ENCODE results near the gene PPP2R5C. TPM values are rescaled to one million over a fixed set of nuclear protein-coding genes. Genes with fewer than 3 reads are reported as not detected.
A peak's percentile ranks its signal among the peaks of the same experiment; 100 is the strongest.

The PPP2R5C gene
- polyA plus RNA-seq, 4 donors: 59.6 to 90.8 (median 74.2) TPM

DNA sequence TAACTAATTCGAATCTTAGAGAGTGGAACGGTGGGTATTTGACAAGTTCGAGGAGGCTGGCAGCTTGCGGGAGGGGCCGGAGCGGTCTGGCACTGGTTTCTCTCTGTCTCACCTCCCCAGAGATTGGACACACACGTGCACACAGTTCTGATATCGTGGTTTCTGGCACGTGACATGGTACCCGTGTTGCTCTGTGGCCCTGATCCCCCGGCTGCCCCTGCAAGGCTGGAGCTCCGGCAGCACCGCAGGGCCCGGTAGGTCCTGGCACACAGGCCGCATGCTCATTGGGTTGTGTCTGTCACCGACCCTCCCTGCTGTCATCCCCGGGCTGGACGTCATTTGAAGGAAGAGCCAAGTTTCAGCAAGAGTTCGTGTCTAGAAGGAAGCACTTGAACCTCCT lies 82.7 kb downstream of the PPP2R5C start:
- Histone ChIP-seq H3K27ac (ENCODE audit: low read depth in 1 of 3, low read length in 2 of 3) (no peak overlapping the region), H3K36me3 (ENCODE audit: control insufficient read depth in 3 of 3, insufficient read depth in 2 of 3, low read depth in 1 of 3, low read length in 3 of 3) (peaks cover 0 to 25% (median 2%) of the 10 kb centered on the region in 3 donors), H3K4me1 (ENCODE audit: control insufficient read depth in 3 of 3, insufficient read depth in 2 of 3, low read depth in 1 of 3, low read length in 2 of 3) (no peaks in the 10 kb centered on the region), H3K9me3 (ENCODE audit: control insufficient read depth in 2 of 2, insufficient read depth in 1 of 2, low read depth in 1 of 2, low read length in 1 of 2) (no peaks in the 10 kb centered on the region), H3K4me3 (ENCODE audit: low read depth in 1 of 3, low read length in 3 of 3) (no peak overlapping the region), H3K27me3 (ENCODE audit: control insufficient read depth in 3 of 3, insufficient read depth in 3 of 3, low read length in 3 of 3) (no peaks in the 10 kb centered on the region)
- DNase-seq: no peak
- WGBS, 3 donors: 87 to 92% (median 88%) methylated on average over 19 of the region's 19 CpGs
- FAIRE-seq: no peak

DNA sequence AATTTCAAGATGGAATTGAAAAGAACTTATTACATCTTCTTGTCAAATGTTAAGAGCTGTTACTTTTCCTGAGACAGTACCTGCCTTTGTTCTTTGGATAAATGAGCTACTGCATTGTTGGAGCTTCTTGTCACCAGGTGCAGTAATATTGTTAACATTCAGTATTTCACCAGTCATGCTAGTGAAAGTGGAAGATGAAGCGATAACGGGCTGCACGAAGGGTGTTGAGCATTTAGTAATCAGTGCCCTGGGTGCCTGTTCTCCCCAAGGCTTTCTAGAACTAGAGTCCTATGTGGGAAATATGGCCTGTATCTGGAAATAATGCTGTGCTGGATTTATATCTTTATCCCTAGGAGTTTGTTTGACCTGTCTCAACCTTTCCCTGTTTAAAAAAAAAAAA lies 83.2 kb downstream of the PPP2R5C start:
- no peaks in the 10 kb centered on the region for H3K27me3 ChIP-seq (ENCODE audit: control insufficient read depth in 3 of 3, insufficient read depth in 3 of 3, low read length in 3 of 3)
- WGBS, 3 donors: 71 to 84% (median 77%) methylated on average over 3 of the region's 3 CpGs

DNA sequence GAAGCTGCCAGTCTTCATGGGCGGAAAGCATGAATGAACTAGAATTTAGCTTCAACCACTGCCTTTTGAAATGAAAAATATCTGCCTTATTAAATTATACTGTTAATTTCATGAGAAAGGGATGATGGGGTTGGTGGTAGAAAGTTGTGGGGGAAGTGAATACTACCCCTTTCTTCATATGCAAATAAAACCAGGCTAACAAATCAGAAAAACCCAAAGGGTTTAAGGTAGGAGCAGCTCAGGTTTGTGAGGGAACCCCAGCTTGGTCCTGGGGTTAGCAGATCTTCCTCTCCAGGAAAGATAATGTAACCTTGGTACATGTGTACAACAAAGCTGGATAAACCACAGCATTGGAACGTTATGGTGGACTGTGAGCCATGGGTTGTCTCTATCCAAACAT lies 84.0 kb downstream of the PPP2R5C start:
- Histone ChIP-seq H3K4me3 (ENCODE audit: low read depth in 1 of 3, low read length in 3 of 3) (no peak overlapping the region), H3K27me3 (ENCODE audit: control insufficient read depth in 3 of 3, insufficient read depth in 3 of 3, low read length in 3 of 3) (no peaks in the 10 kb centered on the region), H3K4me1 (ENCODE audit: control insufficient read depth in 3 of 3, insufficient read depth in 2 of 3, low read depth in 1 of 3, low read length in 2 of 3) (no peaks in the 10 kb centered on the region), H3K27ac (ENCODE audit: low read depth in 1 of 3, low read length in 2 of 3) (no peak overlapping the region), H3K9me3 (ENCODE audit: control insufficient read depth in 2 of 2, insufficient read depth in 1 of 2, low read depth in 1 of 2, low read length in 1 of 2) (no peaks in the 10 kb centered on the region), H3K36me3 (ENCODE audit: control insufficient read depth in 3 of 3, insufficient read depth in 2 of 3, low read depth in 1 of 3, low read length in 3 of 3) (peaks cover 0 to 21% (median 2%) of the 10 kb centered on the region in 3 donors)
- DNase-seq (no peak), FAIRE-seq (no peak)
- WGBS, 3 donors: 78 to 81% (median 80%) methylated on average over 2 of the region's 2 CpGs

More for the DNA sequence above, 83.2 kb downstream of the PPP2R5C start:
- Histone ChIP-seq H3K9me3 (ENCODE audit: control insufficient read depth in 2 of 2, insufficient read depth in 1 of 2, low read depth in 1 of 2, low read length in 1 of 2) (no peaks in the 10 kb centered on the region), H3K27ac (ENCODE audit: low read depth in 1 of 3, low read length in 2 of 3) (no peak overlapping the region), H3K36me3 (ENCODE audit: control insufficient read depth in 3 of 3, insufficient read depth in 2 of 3, low read depth in 1 of 3, low read length in 3 of 3) (peaks cover 0 to 21% (median 2%) of the 10 kb centered on the region in 3 donors), H3K4me1 (ENCODE audit: control insufficient read depth in 3 of 3, insufficient read depth in 2 of 3, low read depth in 1 of 3, low read length in 2 of 3) (no peaks in the 10 kb centered on the region), H3K4me3 (ENCODE audit: low read depth in 1 of 3, low read length in 3 of 3) (no peak overlapping the region)
- DNase-seq: no peak
- no peak for FAIRE-seq

DNA sequence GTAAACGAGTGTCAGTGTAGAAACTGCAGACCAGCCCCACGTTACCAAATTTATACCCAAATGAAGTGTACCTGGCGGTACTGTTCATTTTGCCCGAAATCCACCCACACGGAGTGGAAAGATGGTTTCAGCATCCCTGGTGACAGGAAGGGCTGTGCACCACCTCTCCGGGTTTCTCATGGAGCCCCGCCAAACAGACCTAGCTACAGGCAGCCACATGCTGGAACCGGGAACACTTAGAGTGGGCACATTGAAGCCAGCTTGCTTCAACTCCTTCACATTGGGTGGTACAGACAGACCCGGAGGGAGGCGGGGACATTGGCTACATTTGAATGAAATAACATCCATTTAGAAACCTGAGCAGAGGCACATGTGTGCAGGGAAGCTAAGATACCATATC lies 84.4 kb downstream of the PPP2R5C start:
- H3K27me3 ChIP-seq (ENCODE audit: control insufficient read depth in 3 of 3, insufficient read depth in 3 of 3, low read length in 3 of 3): no peaks in the 10 kb centered on the region
- H3K4me3 ChIP-seq (ENCODE audit: low read depth in 1 of 3, low read length in 3 of 3): no peak overlapping the region
- H3K4me1 ChIP-seq (ENCODE audit: control insufficient read depth in 3 of 3, insufficient read depth in 2 of 3, low read depth in 1 of 3, low read length in 2 of 3): no peaks in the 10 kb centered on the region
- peaks cover 0 to 21% (median 2%) of the 10 kb centered on the region in 3 donors for H3K36me3 ChIP-seq (ENCODE audit: control insufficient read depth in 3 of 3, insufficient read depth in 2 of 3, low read depth in 1 of 3, low read length in 3 of 3)
- no peaks in the 10 kb centered on the region for H3K9me3 ChIP-seq (ENCODE audit: control insufficient read depth in 2 of 2, insufficient read depth in 1 of 2, low read depth in 1 of 2, low read length in 1 of 2)
- 86 to 94% (median 89%) methylated on average over 10 of the region's 10 CpGs for WGBS, 3 donors
- H3K27ac ChIP-seq (ENCODE audit: low read depth in 1 of 3, low read length in 2 of 3): no peak overlapping the region
- DNase-seq (no peak), FAIRE-seq (no peak)

DNA sequence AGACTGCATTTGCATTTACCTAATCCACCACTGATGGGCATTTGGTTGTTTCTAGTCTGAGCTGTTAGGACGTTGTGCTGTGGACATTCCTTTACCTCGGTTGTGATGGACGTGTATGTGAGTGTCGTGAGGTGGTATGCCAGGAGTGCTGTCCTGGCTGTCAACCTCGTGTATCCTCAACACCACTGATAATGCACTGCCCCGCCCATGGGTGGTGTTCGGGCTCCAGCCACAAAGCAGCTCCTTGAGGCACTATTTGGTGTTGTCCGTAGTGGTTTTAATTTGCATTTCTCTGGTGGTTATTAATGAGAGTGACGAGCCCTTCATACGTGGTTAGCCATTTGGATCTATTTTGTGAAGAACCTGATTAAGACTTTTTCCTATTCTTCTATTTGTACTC lies 87.6 kb downstream of the PPP2R5C start:
- FAIRE-seq: no peak
- Histone ChIP-seq H3K9me3 (ENCODE audit: control insufficient read depth in 2 of 2, insufficient read depth in 1 of 2, low read depth in 1 of 2, low read length in 1 of 2) (no peaks in the 10 kb centered on the region), H3K27me3 (ENCODE audit: control insufficient read depth in 3 of 3, insufficient read depth in 3 of 3, low read length in 3 of 3) (no peaks in the 10 kb centered on the region), H3K36me3 (ENCODE audit: control insufficient read depth in 3 of 3, insufficient read depth in 2 of 3, low read depth in 1 of 3, low read length in 3 of 3) (peaks cover 0 to 15% (median 2%) of the 10 kb centered on the region in 3 donors), H3K4me1 (ENCODE audit: control insufficient read depth in 3 of 3, insufficient read depth in 2 of 3, low read depth in 1 of 3, low read length in 2 of 3) (no peaks in the 10 kb centered on the region), H3K27ac (ENCODE audit: low read depth in 1 of 3, low read length in 2 of 3) (no peak overlapping the region), H3K4me3 (ENCODE audit: low read depth in 1 of 3, low read length in 3 of 3) (no peak overlapping the region)
- WGBS, 3 donors: 60 to 70% (median 66%) methylated on average over 10 of the region's 10 CpGs
- no peak for DNase-seq

DNA sequence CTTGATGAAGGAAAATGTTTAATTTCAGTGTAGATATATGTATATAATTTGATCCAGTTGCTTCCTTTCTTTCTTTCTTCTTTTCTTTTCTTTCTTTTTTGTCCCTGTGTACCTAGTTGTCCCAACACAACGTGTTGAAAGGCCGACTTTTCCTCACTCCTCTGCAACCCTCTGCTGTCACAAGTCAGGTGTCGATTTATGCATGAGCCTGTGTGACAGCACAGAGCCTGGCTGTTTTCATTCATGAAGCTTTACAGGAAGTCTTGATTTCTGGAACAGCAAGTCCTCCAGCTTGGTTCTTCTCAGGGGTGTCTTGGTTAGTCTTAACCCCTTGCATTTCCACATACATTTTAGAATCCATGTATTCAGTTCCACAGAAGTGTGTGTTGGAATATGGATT lies 88.1 kb downstream of the PPP2R5C start:
- H3K4me1 ChIP-seq (ENCODE audit: control insufficient read depth in 3 of 3, insufficient read depth in 2 of 3, low read depth in 1 of 3, low read length in 2 of 3): peaks cover 0 to 3% (median 0%) of the 10 kb centered on the region in 3 donors
- FAIRE-seq: no peak
- no peaks in the 10 kb centered on the region for H3K27me3 ChIP-seq (ENCODE audit: control insufficient read depth in 3 of 3, insufficient read depth in 3 of 3, low read length in 3 of 3)
- H3K36me3 ChIP-seq (ENCODE audit: control insufficient read depth in 3 of 3, insufficient read depth in 2 of 3, low read depth in 1 of 3, low read length in 3 of 3): peaks cover 0 to 12% (median 2%) of the 10 kb centered on the region in 3 donors
- H3K27ac ChIP-seq (ENCODE audit: low read depth in 1 of 3, low read length in 2 of 3): no peak overlapping the region
- no peak overlapping the region for H3K4me3 ChIP-seq (ENCODE audit: low read depth in 1 of 3, low read length in 3 of 3)
- WGBS, 3 donors: 69 to 80% (median 70%) methylated on average over 3 of the region's 3 CpGs
- no peak for DNase-seq
- H3K9me3 ChIP-seq (ENCODE audit: control insufficient read depth in 2 of 2, insufficient read depth in 1 of 2, low read depth in 1 of 2, low read length in 1 of 2): no peaks in the 10 kb centered on the region

DNA sequence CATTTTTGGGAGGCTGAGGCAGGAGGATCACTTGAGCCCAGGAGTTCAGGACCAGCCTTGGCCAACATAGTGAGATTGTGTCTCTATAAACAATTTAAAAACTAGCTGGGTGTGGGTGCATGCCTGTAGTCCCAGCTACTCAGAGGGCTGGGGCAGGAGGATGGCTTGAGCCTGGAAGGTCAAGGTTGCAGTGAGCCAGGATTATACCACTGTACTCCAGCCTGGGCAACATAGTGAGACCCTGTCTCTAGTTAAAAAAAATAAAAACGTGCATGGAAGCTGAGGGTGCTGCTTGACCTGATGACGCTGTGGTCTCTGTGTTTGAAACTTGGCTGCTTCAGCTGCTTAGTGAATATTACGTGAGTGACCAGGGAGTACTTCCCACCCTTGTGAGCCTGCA lies 89.7 kb downstream of the PPP2R5C start:
- Histone ChIP-seq H3K27me3 (ENCODE audit: control insufficient read depth in 3 of 3, insufficient read depth in 3 of 3, low read length in 3 of 3) (no peaks in the 10 kb centered on the region), H3K4me1 (ENCODE audit: control insufficient read depth in 3 of 3, insufficient read depth in 2 of 3, low read depth in 1 of 3, low read length in 2 of 3) (peaks cover 0 to 5% (median 0%) of the 10 kb centered on the region in 3 donors), H3K36me3 (ENCODE audit: control insufficient read depth in 3 of 3, insufficient read depth in 2 of 3, low read depth in 1 of 3, low read length in 3 of 3) (peaks cover 0 to 12% (median 0%) of the 10 kb centered on the region in 3 donors), H3K27ac (ENCODE audit: low read depth in 1 of 3, low read length in 2 of 3) (peak overlapping the region in 1 of 3 donors; percentile 61), H3K9me3 (ENCODE audit: control insufficient read depth in 2 of 2, insufficient read depth in 1 of 2, low read depth in 1 of 2, low read length in 1 of 2) (no peaks in the 10 kb centered on the region), H3K4me3 (ENCODE audit: low read depth in 1 of 3, low read length in 3 of 3) (no peak overlapping the region)
- DNase-seq (no peak), FAIRE-seq (no peak)
- 87 to 95% (median 89%) methylated on average over 3 of the region's 3 CpGs for WGBS, 3 donors

DNA sequence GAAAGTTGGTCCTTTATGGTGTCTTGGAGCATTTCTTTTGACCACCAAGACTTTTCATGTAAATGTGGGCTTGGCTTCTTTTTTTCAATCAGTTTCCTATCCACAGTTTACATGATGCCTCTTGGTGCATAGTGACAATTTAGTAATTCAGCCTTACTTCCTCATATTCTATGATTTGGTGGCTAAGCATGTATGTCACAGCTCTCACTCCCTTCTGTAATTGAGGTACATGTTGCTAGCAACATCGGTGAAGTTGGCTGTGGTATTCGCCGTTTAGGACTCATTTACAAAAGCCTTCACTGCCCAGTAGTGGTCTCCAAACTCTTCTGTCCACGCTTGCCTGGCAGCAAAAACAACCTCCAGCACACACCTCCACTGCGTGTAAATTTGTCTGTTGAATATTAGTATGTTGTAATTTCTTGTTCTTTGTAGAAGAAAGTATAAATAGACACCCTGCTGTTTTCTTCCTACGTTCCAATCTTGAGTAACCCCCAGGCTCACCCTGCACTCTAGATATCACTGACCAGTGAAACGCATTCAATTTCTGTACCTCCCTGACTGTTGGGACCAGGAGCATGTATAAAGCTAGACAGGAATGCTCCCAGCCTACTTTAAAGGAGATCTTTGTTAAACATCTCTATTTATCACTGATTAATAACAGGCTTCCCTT lies 90.4 kb downstream of the PPP2R5C start:
- FAIRE-seq (no peak), DNase-seq (no peak)
- H3K27me3 ChIP-seq (ENCODE audit: control insufficient read depth in 3 of 3, insufficient read depth in 3 of 3, low read length in 3 of 3): no peaks in the 10 kb centered on the region
- peaks cover 0 to 12% (median 3%) of the 10 kb centered on the region in 3 donors for H3K36me3 ChIP-seq (ENCODE audit: control insufficient read depth in 3 of 3, insufficient read depth in 2 of 3, low read depth in 1 of 3, low read length in 3 of 3)
- WGBS, 3 donors: 80 to 93% (median 86%) methylated on average over 7 of the region's 7 CpGs
- H3K9me3 ChIP-seq (ENCODE audit: control insufficient read depth in 2 of 2, insufficient read depth in 1 of 2, low read depth in 1 of 2, low read length in 1 of 2): no peaks in the 10 kb centered on the region
- peaks cover 0 to 5% (median 0%) of the 10 kb centered on the region in 3 donors for H3K4me1 ChIP-seq (ENCODE audit: control insufficient read depth in 3 of 3, insufficient read depth in 2 of 3, low read depth in 1 of 3, low read length in 2 of 3)
- no peak overlapping the region for H3K4me3 ChIP-seq (ENCODE audit: low read depth in 1 of 3, low read length in 3 of 3)
- H3K27ac ChIP-seq (ENCODE audit: low read depth in 1 of 3, low read length in 2 of 3): peak overlapping the region in 1 of 3 donors; percentile 61

DNA sequence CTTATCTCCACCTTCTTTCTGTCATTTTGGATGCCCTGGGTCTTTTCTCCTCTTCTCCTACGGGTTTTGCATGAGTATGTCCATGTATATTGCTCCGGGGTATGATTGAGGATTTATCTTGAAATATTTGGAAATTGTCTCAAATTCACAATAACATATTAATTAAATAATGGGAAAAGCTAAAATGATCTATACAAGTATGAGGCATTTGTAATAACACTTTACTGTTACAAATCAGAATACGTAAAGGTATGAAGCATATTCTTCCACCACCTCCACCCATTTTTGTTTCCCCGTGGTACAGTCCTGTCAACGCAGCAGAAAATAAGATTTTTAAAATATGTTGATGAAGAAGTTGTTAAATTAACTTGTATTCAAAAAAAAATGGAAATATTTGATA lies 91.3 kb downstream of the PPP2R5C start:
- no peak for DNase-seq
- no peak overlapping the region for H3K4me3 ChIP-seq (ENCODE audit: low read depth in 1 of 3, low read length in 3 of 3)
- H3K36me3 ChIP-seq (ENCODE audit: control insufficient read depth in 3 of 3, insufficient read depth in 2 of 3, low read depth in 1 of 3, low read length in 3 of 3): peaks cover 0 to 13% (median 6%) of the 10 kb centered on the region in 3 donors
- peaks cover 0 to 5% (median 0%) of the 10 kb centered on the region in 3 donors for H3K4me1 ChIP-seq (ENCODE audit: control insufficient read depth in 3 of 3, insufficient read depth in 2 of 3, low read depth in 1 of 3, low read length in 2 of 3)
- 93 to 97% (median 94%) methylated on average over 5 of the region's 5 CpGs for WGBS, 3 donors
- no peaks in the 10 kb centered on the region for H3K27me3 ChIP-seq (ENCODE audit: control insufficient read depth in 3 of 3, insufficient read depth in 3 of 3, low read length in 3 of 3)
- H3K27ac ChIP-seq (ENCODE audit: low read depth in 1 of 3, low read length in 2 of 3): no peak overlapping the region
- no peak for FAIRE-seq
- H3K9me3 ChIP-seq (ENCODE audit: control insufficient read depth in 2 of 2, insufficient read depth in 1 of 2, low read depth in 1 of 2, low read length in 1 of 2): no peaks in the 10 kb centered on the region
